HG02870 (cell line): ENCODE measurements around the gene CELF4.
"Not testable (repeated sequence)": the region's sequence is repeated elsewhere in the genome, so short reads cannot be mapped to it uniquely, and the experiment has no call there.

Experiments
- ATAC-seq: cut with Tn5 transposase; IDR thresholded peaks from one replicate; pipeline ENCODE4 v1.9.1; 2021; ENCODE audit warnings: mild to moderate bottlenecking, moderate library complexity; ENCODE audit not compliant: unreplicated experiment

CELF4 gene

GRCh38 chr18:37473195-37473840, 92.3 kb downstream of the CELF4 start:
- no peak for ATAC-seq

- ATAC-seq: no peak
Observed at GRCh38 chr18:37471637-37472036, 94.0 kb downstream of the CELF4 start.

- ATAC-seq: no peak
Observed at GRCh38 chr18:37470986-37471385, 94.6 kb downstream of the CELF4 start.

DNA sequence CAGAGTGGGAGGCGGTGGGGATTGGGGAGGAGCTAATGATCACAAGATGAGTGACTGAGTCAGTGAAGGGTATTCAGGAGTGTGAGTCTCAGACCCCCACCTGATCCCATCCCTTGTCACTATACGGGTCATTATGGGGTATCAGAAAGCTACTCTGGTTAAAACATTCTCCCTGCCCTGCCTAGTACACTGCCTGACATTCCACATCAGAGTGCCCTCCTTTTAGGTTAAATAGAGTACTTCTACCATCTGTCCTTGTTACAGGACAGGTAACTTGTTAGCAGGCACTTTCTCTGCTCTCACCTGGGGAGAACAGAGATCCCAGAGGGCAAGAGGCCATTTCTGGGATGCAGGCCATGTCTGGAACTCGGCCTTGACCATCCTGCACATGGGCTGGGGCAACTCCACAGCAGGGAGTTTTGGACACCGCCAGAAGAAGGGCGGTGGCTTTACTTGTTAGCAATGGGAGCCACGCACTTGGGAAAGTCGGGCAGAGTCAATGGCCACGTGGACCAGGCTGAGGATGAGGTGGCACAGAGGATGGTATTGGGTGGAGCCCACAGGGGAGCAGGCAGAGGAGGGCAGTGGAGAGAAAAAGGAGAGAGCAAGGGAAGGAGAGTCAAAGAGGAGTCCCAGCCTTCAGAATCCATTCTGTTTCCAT, 98.5 kb downstream of the CELF4 start:
- ATAC-seq: no peak

DNA sequence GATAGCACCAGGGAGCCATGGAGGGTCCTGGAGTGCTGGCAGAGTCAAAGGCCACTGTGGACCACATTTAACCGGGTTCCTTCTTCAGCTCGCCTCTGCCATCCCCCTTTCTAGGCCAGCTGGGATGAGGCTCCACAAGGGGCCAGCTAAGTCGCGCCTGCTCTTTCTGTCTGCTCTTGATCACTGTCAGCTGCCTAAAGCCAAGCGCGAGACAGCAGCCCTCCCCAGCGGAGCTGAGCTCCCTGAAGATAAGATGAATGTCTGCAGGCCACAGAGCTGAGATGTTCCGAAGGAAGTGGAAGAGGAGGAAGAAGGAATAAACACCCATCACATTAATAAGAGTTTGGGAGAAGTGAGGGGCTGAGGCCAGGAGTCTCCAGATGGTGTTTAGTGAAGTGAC, 99.6 kb downstream of the CELF4 start:
- no peak for ATAC-seq

DNA sequence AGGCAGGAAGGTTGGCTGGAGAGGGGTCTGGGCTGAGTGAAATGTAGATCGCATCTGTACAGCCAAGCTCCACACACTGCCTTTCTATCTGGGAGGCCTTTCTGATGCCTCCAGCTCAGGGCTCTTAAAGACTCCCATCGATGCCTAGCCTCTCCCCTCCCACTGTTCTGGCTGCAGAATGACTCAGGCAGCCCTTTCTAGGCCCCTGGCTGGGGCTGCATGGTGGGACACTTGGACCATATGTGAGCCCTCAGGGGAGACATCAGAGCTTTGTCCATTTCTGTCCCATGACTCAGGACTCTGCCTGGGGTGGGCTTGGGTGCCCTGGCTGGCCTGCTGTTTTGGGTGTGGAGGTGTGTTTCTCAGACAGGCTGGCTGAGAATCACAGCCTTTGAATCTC, 101.3 kb downstream of the CELF4 start:
- no peak for ATAC-seq

DNA sequence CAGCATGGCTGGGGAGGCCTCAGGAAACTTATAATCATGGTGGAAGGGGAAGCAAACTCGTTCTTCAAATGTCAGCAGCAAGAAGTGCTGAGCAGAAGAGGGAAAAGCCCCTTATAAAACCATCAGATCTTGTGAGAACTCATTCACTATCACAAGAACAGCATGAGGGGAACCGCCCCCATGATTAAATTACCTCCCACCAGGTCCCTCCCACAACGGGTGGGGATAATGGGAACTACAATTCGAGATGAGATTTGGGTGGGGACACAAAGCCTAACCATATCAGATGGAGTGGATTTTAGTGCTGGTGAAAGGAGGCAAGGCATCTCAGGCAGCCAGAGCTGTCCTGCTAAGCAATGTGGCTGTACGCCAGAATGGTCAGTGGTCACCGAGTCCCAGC, 104.3 kb downstream of the CELF4 start:
- not testable (repeated sequence) for ATAC-seq

DNA sequence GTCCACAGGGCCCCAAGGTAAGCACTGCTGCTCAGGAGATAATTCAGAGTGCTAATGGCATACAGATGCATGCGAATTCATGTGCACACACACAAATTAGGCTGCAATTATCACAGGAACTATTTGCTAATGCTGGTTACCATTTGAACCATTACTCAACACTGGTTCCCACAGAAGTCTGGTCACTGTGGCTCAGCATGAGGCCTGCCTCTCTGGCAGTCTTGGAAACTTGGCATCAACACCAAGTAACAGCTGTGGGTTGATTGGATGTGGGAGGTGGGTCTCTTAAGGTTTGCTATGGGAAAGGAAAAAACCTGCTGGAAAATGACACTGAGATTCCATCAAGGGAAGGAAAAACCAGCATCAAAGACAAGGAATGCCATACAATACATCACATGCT, 105.0 kb downstream of the CELF4 start:
- ATAC-seq: no peak

- ATAC-seq: no peak
Observed at GRCh38 chr18:37458697-37459096, 106.9 kb downstream of the CELF4 start.

DNA sequence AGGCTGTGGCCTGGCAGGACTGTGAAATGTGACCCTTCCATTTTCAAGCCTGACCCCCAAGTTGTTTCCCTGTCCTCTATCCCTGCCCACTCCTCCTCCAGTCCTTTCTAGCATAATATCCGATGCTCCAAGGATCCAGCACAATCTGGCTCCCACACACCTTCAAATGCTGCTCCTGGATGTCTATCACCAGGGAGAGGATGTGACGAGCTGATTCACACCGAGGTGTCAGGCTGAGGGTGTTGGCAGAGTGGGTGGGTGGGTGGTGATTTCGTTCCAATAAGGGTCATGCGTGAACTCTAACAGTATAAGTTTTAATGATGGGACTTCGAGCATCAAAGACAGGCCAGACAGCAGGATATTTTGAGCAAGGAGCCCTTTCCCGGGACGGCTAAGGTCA, 107.8 kb downstream of the CELF4 start:
- ATAC-seq: no peak

- ATAC-seq: no peak
Observed at GRCh38 chr18:37457341-37457740, 108.3 kb downstream of the CELF4 start.

DNA sequence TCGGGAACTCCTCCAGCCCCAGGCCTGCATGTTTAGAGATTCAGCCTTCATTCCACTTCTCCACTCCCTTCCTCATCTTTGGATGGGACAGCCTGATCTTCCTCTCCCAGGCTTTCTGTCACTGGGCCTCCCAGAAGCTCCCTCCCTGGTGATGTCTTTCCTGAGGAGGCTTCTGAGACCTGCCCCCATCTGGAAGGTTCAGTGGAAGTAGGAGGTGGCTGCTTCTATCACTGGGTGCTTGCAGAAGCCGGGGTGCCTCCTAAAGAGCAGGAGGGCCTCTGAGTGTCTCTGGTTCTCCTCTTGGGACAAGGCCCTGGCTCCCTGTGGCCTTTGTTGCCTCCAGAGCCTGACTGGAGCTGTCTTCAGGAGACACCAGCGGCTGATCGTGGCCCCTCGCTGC, 108.7 kb downstream of the CELF4 start:
- no peak for ATAC-seq

DNA sequence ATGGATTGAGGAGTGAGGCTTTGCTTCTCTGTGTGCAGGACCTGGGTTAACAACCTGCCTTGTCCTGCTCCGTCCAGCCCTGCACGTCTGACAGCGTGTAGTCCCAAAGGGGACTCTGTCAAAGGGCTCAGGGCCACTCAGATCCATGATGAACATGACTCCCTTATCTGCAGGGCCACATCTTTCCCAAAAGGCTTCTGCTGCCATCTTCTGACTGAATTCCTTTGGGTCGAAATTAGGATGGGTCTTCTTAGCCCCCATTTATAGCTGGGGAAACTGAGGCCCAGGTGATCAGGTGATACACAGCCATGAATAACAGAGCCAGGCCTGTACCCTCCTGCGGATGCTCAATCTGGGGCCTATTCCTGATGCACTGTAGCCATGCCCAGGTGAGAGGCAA, 109.2 kb downstream of the CELF4 start:
- ATAC-seq: no peak

- ATAC-seq: no peak
Observed at GRCh38 chr18:37453752-37454151, 111.8 kb downstream of the CELF4 start.

DNA sequence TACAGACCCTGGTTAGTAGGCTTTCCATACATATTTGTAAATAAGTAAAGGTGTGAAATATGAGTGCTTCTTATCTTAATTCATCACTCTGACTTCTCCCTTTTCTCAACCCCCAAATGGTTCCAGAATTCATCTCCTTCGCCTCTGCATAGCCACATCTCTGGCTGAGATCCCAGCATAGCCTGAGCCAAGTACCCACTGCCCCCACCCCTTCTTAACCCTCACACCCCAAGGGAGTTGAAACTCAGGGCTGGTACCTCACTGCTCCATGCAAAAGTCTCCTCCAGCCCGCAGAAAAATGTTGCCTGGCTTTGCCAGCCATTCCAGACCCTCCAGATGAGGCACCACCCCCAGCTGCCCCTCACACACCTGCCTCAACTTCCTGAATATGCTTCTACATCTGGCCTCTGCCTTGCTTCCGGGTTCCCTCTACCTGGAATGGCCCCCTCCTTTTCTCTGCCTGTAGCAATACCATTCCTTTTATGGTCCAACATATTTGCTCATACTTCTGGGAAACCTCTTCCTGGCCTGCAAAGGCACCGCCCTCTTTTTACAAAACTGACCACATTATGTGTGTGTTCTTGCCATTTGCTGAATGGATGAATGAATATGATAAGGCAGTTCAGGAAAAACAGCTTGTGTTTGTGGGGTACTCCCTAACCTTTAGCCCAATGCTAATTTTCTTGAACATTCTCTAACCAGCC, 112.8 kb downstream of the CELF4 start:
- no peak for ATAC-seq

- ATAC-seq: no peak
Observed at GRCh38 chr18:37452015-37452414, 113.6 kb downstream of the CELF4 start.

- no peak for ATAC-seq
Observed at GRCh38 chr18:37451239-37451825, 114.3 kb downstream of the CELF4 start.

DNA sequence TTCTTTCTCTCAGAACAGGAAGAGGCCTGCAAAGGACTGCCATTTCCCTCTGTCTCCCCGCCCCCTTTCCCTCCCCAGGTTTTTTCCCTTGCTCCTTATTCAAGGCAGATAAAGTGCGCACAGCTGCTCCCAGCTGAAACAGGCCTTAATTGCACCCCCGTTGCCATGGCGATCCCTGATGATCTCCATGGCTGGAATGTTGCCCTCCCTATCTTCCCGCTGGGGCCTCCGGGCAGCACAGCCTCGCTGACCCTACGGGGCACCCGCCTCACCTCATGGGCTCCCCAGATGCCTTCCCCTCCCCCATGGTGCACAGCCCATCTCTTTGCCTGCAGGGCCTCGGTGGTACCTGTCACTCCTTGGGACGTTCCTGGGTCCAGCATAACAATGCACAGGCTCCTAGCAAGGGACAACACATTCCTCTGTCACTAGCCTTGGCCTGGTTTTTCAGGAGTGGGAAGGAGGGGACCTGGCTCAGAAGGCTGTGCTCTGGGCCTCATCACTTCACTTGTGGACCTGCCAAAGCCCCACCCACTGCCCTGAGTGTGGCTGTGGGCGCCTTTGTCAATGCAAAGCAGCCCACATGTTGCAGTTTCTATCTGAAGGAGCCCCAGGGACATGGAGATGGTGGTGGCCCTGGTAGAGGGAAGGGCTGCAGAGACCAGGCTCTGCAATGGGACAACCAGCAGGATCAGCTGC, 115.0 kb downstream of the CELF4 start:
- ATAC-seq: no peak

- no peak for ATAC-seq
Observed at GRCh38 chr18:37449618-37450017, 116.0 kb downstream of the CELF4 start.

- ATAC-seq: no peak
Observed at GRCh38 chr18:37448946-37449345, 116.7 kb downstream of the CELF4 start.
